Endothelial cell of umbilical vein (primary cell): ENCODE data around the gene ACVR2B.

ENCODE experiments used
- EZH2 ChIP-seq: IDR thresholded peaks from 2 replicates; pipeline ENCODE4 v1.6.1; 2012; ENCODE audit warnings: borderline replicate concordance, low read depth, mild to moderate bottlenecking, moderate library complexity, low read length, inconsistent platforms; ENCODE audit not compliant: severe bottlenecking
- MAX ChIP-seq: IDR thresholded peaks from 2 replicates; pipeline ENCODE4 v1.6.1; 2011; ENCODE audit not compliant: insufficient read depth, insufficient read length
- POLR2A ChIP-seq: IDR thresholded peaks from 2 replicates; pipeline ENCODE4 v1.6.1; 2012; ENCODE audit warnings: low read depth, mild to moderate bottlenecking, control low read depth, low read length
- POLR2AphosphoS5 ChIP-seq: IDR thresholded peaks from 2 replicates; pipeline ENCODE4 v1.6.1; 2012; ENCODE audit warnings: low read depth, mild to moderate bottlenecking, control low read depth, low read length, moderate library complexity; ENCODE audit not compliant: insufficient read depth
- TF ChIP-seq, protein P1 (sequence below), 2 donors: IDR thresholded peaks; 1 replicate in 1 of 2; 2 replicates in 1 of 2; pipeline ENCODE4 v1.5.1; 2011; ENCODE audit warnings: low read length in 2 of 2, mild to moderate bottlenecking in 2 of 2, moderate library complexity in 2 of 2, control low read depth in 1 of 2, inconsistent platforms in 1 of 2, low read depth in 1 of 2; ENCODE audit not compliant: insufficient read depth in 1 of 2; ENCODE audit errors: extremely low read depth in 1 of 2

- TF ChIP-seq, protein P1, sequence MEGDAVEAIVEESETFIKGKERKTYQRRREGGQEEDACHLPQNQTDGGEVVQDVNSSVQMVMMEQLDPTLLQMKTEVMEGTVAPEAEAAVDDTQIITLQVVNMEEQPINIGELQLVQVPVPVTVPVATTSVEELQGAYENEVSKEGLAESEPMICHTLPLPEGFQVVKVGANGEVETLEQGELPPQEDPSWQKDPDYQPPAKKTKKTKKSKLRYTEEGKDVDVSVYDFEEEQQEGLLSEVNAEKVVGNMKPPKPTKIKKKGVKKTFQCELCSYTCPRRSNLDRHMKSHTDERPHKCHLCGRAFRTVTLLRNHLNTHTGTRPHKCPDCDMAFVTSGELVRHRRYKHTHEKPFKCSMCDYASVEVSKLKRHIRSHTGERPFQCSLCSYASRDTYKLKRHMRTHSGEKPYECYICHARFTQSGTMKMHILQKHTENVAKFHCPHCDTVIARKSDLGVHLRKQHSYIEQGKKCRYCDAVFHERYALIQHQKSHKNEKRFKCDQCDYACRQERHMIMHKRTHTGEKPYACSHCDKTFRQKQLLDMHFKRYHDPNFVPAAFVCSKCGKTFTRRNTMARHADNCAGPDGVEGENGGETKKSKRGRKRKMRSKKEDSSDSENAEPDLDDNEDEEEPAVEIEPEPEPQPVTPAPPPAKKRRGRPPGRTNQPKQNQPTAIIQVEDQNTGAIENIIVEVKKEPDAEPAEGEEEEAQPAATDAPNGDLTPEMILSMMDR (IDR thresholded peaks at IDR 0.05; ENCODE audit: extremely low read depth in 1 of 2, insufficient read depth in 1 of 2, low read depth in 1 of 2, low read length in 2 of 2), result no peak
- no peak for TF ChIP-seq MAX
- TF ChIP-seq POLR2A, result no peak
- no peak for TF ChIP-seq POLR2AphosphoS5
- no peak for TF ChIP-seq EZH2
Observed at GRCh38 chr3:38476157-38476756, 22.6 kb downstream of the ACVR2B start.
